ENCODE results near the gene EIF1AD.

EIF1AD gene

DNA sequence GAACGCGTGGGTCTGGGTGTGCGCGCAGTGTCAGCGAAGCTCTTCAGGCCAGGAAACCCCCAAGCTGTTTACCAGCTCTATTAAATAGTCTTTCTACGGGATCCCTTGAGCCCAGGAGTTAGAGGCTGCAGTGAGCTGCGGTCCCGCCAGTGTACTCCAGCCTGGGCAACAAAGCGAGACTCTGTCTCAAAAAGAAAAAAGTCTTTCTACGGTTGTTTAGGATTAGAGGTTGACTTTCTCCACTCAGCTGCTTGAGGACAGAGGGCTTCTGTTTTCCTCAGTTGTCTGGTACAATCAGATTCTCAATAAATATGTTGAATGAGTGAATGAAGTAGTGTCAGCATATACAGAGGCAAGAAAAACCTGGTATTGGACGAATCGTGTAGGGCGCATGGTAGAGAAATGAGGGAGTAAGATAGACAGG, 39.8 kb downstream of the EIF1AD start:
- Histone ChIP-seq H3F3A (ENCODE audit: low read depth) (no peaks in the 10 kb centered on the region), H3K9me2 (replicated peaks; ENCODE audit: low read depth, low read length) (no peaks in the 10 kb centered on the region), H2AFZ (ENCODE audit: low read length) (no peak overlapping the region), H3K4me1 (ENCODE audit: insufficient read depth, low read length, poor library complexity, severe bottlenecking) (peaks cover 23% of the 10 kb centered on the region), H3K4me2 (ENCODE audit: low read depth, low read length, poor library complexity, severe bottlenecking) (peak overlapping the region; percentile 100), H3K36me3 (ENCODE audit: insufficient read depth, low read length) (peaks cover 32% of the 10 kb centered on the region; the same call in 1 of the 2 replicates), H3K79me2 (ENCODE audit: insufficient read depth, low read length) (peaks cover 41% of the 10 kb centered on the region), H3K9me3 (ENCODE audit: insufficient read depth, low read depth, low read length) (no peaks in the 10 kb centered on the region), H3K27me3 (ENCODE audit: insufficient read depth, low read length, poor library complexity, severe bottlenecking) (no peaks in the 10 kb centered on the region), H3K4me3 (ENCODE audit: low read length, poor library complexity, severe bottlenecking) (peak overlapping the region; percentile 82), H4K20me1 (ENCODE audit: insufficient read depth, low read length, poor library complexity, severe bottlenecking) (peaks cover 26% of the 10 kb centered on the region), H3K9ac (ENCODE audit: low read depth, low read length, poor library complexity, severe bottlenecking) (peak overlapping the region; percentile 90)
- TF ChIP-seq, protein P1, sequence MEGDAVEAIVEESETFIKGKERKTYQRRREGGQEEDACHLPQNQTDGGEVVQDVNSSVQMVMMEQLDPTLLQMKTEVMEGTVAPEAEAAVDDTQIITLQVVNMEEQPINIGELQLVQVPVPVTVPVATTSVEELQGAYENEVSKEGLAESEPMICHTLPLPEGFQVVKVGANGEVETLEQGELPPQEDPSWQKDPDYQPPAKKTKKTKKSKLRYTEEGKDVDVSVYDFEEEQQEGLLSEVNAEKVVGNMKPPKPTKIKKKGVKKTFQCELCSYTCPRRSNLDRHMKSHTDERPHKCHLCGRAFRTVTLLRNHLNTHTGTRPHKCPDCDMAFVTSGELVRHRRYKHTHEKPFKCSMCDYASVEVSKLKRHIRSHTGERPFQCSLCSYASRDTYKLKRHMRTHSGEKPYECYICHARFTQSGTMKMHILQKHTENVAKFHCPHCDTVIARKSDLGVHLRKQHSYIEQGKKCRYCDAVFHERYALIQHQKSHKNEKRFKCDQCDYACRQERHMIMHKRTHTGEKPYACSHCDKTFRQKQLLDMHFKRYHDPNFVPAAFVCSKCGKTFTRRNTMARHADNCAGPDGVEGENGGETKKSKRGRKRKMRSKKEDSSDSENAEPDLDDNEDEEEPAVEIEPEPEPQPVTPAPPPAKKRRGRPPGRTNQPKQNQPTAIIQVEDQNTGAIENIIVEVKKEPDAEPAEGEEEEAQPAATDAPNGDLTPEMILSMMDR (conservative IDR thresholded peaks at IDR 0.05; ENCODE audit: low read length), result no peak
- TF ChIP-seq EZH2phosphoT487 (IDR thresholded peaks at IDR 0.05; ENCODE audit: borderline replicate concordance), result no peak

DNA sequence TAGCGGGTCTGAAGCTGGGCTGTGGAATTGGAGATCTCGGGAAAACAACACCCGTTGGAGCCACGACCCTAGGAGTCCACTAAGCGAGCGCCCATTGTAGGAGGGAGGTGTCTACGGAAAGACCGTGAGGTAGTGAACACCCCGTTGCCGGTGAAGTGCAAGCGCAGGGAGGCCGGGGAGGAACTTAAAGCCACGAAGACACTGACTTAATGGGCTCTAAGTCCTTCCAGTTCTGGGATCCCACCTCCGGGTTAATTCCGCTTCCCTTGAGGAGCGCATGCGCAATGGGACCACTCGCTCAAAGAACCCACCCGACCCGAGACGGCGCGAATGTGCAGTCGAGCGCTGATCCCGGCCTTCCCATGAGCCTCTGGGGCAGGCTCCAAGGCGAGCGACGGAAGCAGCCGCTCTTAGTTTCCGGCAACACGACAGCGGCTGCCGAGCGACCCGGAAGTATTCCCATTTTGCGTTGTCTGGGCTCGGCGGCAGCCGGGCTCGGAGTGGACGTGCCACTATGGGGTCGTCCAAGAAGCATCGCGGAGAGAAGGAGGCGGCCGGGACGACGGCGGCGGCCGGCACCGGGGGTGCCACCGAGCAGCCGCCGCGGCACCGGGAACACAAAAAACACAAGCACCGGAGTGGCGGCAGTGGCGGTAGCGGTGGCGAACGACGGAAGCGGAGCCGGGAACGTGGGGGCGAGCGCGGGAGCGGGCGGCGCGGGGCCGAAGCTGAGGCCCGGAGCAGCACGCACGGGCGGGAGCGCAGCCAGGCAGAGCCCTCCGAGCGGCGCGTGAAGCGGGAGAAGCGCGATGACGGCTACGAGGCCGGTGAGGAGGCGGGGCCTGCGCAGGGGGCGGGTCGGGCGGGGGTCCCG, 40.5 kb downstream of the EIF1AD start, which contains the start of gene SART1:
TSS of gene SART1 (plus strand) at position 468 of the 874 bp plus-strand sequence. CDS start at position 515, 47 bp downstream.
- Histone ChIP-seq H4K20me1 (ENCODE audit: insufficient read depth, low read length, poor library complexity, severe bottlenecking) (peaks cover 26% of the 10 kb centered on the region), H3K27me3 (ENCODE audit: insufficient read depth, low read length, poor library complexity, severe bottlenecking) (no peaks in the 10 kb centered on the region), H3K9me3 (ENCODE audit: insufficient read depth, low read depth, low read length) (no peaks in the 10 kb centered on the region), H3K9ac (ENCODE audit: low read depth, low read length, poor library complexity, severe bottlenecking) (peak within 1 kb of the TSS; percentile 90), H3K9me2 (replicated peaks; ENCODE audit: low read depth, low read length) (no peaks in the 10 kb centered on the region), H3K4me2 (ENCODE audit: low read depth, low read length, poor library complexity, severe bottlenecking) (peak within 1 kb of the TSS; percentile 100), H3F3A (ENCODE audit: low read depth) (no peaks in the 10 kb centered on the region), H2AFZ (ENCODE audit: low read length) (peak within 1 kb of the TSS; percentile 72), H3K4me3 (ENCODE audit: low read length, poor library complexity, severe bottlenecking) (peak within 1 kb of the TSS; percentile 82), H3K79me2 (ENCODE audit: insufficient read depth, low read length) (peaks cover 41% of the 10 kb centered on the region), H3K36me3 (ENCODE audit: insufficient read depth, low read length) (peaks cover 26% of the 10 kb centered on the region; the same call in 1 of the 2 replicates), H3K4me1 (ENCODE audit: insufficient read depth, low read length, poor library complexity, severe bottlenecking) (peaks cover 23% of the 10 kb centered on the region)
- TF ChIP-seq, protein P1 (conservative IDR thresholded peaks at IDR 0.05; ENCODE audit: low read length), result no peak
- TF ChIP-seq EZH2phosphoT487 (IDR thresholded peaks at IDR 0.05; ENCODE audit: borderline replicate concordance), result no peak

DNA sequence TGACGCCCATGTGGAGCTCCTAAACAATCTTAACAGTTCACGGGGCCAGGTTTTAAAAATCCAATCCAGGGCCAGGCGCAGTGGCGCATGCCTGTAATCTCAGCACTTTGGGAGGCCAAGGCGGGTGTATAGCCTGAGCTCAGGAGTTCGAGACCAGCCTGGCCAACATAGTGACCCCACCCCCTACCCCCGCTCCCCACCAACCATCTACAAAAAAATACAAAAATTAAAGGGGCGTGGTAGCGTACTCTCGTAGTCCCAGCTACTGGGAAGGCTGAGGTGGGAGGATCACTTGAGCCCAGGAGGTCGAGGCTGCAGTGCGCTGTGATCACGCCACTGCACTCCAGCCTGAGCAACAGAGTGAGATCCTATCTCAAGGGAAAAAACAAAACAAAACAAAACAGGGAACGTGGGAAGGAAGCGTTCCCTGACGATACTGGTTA, 41.1 kb downstream of the EIF1AD start:
- Histone ChIP-seq H3K9ac (ENCODE audit: low read depth, low read length, poor library complexity, severe bottlenecking) (peak overlapping the region; percentile 90), H4K20me1 (ENCODE audit: insufficient read depth, low read length, poor library complexity, severe bottlenecking) (peaks cover 26% of the 10 kb centered on the region)

More for the DNA sequence above, 41.1 kb downstream of the EIF1AD start:
- Histone ChIP-seq H3K9me2 (replicated peaks; ENCODE audit: low read depth, low read length) (no peaks in the 10 kb centered on the region), H3K4me1 (ENCODE audit: insufficient read depth, low read length, poor library complexity, severe bottlenecking) (peaks cover 23% of the 10 kb centered on the region), H3K27me3 (ENCODE audit: insufficient read depth, low read length, poor library complexity, severe bottlenecking) (no peaks in the 10 kb centered on the region), H3K36me3 (ENCODE audit: insufficient read depth, low read length) (peaks cover 19% of the 10 kb centered on the region; the same call in 1 of the 2 replicates), H2AFZ (ENCODE audit: low read length) (peak overlapping the region; percentile 56; the same call in 1 of the 2 replicates), H3K79me2 (ENCODE audit: insufficient read depth, low read length) (peaks cover 41% of the 10 kb centered on the region), H3K4me3 (ENCODE audit: low read length, poor library complexity, severe bottlenecking) (peak overlapping the region; percentile 82), H3K4me2 (ENCODE audit: low read depth, low read length, poor library complexity, severe bottlenecking) (peak overlapping the region; percentile 69), H3K9me3 (ENCODE audit: insufficient read depth, low read depth, low read length) (no peaks in the 10 kb centered on the region), H3F3A (ENCODE audit: low read depth) (no peaks in the 10 kb centered on the region)
- TF ChIP-seq, protein P1 (conservative IDR thresholded peaks at IDR 0.05; ENCODE audit: low read length), result no peak
- no peak for TF ChIP-seq EZH2phosphoT487 (IDR thresholded peaks at IDR 0.05; ENCODE audit: borderline replicate concordance)

All from Loucy (cell line).